Measurements from ENCODE around the gene RASAL1.

The RASAL1 gene

DNA sequence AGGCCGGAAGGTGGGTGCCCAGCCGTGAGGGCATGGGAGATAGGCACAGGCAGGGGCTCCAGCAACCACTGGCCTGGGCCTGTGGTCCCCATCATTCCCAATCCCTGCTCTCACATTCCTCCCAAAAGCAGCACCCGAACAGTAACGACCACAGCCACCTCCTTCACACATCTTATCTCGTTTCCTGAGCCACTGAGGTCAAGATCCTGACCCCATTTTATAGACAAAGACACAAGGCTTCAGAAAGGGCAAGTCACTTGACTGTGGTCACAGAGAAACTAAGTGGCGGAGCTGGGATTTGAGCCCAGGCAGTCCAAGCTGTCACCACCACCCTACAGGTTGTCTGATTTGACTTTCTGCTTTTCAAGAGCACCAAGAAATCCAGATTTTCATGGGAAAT lies 40.2 kb downstream of the RASAL1 start:
- no peak for DNase-seq (ENCODE audit: low spot score)

GRCh38 chr12:113094738-113095137 lies 40.8 kb downstream of the RASAL1 start:
- no peak for DNase-seq (ENCODE audit: low spot score)

GRCh38 chr12:113093409-113094101 lies 42.0 kb downstream of the RASAL1 start:
- DNase-seq (ENCODE audit: low spot score): no peak

DNA sequence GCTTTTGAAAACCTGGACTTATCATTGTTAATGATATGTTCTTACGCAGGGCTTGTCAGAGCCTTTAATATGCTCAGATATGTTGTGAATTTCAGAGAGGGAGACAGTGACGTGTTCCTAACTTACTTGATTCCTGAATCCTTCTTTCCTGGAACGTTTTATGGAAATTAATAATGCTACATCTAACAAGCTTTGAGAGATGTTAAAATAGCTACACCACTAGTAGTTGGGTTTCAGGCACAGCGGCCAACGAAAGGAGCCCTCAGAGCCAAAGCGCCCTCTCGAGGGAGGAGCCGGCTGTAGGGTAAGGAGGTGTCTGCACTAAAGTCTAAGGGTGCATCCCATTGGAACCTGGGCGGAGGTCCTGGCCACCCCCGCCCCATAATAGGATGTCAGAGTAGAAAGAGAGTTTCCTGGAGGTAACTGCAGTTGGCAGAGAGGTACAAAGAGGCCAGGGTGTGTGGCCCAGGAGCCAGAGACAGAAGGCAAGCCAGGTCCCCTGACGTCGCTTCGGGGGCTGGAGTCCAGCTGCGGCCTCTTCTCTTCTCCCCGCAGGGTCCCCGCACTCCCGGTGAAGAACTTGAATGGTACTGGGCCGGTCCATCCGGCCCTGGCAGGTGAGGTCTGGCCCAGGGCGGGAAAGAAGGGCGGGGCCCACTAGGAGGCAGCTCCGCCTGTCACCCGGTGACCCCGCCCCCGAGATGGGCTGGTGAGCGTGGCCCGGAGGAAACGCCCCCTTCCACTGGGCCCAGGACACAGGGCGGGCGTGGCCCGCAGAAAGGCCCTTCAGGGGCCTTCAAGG lies 42.8 kb downstream of the RASAL1 start:
- DNase-seq (ENCODE audit: low spot score): no peak

GRCh38 chr12:113091506-113091905 lies 44.1 kb downstream of the RASAL1 start:
- no peak for DNase-seq (ENCODE audit: low spot score)

DNA sequence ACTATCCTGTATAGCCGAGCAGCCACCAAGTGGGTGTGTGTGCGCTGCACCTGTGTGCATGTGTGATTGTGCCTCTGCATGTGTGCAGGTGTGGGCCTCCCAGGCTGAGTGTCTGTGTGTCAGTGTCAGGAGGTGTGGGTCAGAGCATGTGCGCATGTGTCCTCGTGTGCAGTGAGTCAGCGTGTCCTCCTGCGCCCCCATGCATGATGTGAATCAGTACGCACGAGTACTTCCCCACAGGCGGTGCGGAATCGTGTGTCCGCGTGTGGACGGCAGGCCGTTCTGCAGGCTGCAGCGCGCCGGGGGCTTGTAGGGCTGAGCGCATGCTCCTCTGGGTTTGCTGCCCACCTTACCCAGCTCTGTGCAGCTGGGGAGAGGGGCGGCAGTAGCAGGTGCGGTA lies 44.8 kb downstream of the RASAL1 start:
- DNase-seq (ENCODE audit: low spot score): no peak

DNA sequence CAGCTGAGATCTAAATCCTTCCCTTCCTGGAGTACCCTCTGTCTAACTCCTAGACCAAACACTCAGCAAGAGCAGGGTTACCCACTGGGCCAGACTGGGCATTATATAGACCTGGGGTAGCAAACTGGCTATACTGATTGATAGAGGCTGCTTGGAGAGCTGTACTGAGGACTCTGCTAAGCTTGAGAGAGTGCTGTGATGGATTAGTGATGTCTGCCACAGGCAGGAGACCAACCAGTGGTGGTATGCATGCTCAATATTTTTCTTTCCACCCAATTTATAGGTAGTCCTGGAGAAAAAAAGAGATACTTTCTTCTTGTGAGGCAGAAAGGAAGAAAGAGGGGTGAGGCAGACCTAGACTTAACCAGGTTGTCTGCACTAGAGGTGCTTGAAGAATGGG lies 45.7 kb downstream of the RASAL1 start:
- DNase-seq (ENCODE audit: low spot score): no peak

GRCh38 chr12:113088971-113089756 lies 46.4 kb downstream of the RASAL1 start:
- no peak for DNase-seq (ENCODE audit: low spot score)

DNA sequence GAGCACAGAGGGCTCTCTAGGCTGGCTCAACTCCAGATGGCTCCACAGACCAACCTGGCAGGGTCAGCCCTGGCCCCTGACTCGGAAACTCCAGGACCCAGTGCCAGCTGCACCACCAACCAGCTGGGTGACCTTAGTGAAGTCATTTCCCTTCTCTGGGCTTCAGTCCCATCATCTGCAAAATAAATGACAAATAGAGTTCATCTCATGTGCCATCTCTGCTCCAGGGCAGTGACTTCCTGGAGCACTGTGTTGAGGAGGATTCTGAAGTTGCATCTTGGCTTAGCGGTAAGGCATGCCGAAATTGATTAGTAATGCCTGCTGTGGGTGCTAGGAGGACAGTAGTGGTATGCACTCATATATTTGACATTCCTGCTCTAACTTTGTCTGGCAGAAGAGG lies 47.5 kb downstream of the RASAL1 start:
- no peak for DNase-seq (ENCODE audit: low spot score)

DNA sequence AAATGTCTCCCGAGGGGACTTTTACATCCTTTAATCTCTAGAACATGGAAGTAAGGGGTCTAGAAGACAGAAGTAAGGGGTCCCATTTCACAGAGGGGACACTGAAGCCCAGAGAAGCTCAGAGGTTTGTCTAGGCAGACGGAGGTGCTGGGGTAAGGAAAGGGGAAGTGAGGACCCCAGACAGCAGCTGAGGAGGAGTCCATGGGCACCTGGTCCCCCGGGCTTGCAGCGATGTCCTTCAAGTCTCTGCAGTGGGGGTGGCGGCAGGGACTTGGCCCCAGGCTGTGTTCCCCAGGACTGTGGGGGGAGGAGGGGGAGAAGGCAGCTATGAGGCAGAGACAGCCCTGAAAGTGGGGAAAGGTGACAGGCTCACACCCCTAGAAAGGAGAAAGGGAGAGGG lies 48.4 kb downstream of the RASAL1 start:
- DNase-seq (ENCODE audit: low spot score): no peak

DNA sequence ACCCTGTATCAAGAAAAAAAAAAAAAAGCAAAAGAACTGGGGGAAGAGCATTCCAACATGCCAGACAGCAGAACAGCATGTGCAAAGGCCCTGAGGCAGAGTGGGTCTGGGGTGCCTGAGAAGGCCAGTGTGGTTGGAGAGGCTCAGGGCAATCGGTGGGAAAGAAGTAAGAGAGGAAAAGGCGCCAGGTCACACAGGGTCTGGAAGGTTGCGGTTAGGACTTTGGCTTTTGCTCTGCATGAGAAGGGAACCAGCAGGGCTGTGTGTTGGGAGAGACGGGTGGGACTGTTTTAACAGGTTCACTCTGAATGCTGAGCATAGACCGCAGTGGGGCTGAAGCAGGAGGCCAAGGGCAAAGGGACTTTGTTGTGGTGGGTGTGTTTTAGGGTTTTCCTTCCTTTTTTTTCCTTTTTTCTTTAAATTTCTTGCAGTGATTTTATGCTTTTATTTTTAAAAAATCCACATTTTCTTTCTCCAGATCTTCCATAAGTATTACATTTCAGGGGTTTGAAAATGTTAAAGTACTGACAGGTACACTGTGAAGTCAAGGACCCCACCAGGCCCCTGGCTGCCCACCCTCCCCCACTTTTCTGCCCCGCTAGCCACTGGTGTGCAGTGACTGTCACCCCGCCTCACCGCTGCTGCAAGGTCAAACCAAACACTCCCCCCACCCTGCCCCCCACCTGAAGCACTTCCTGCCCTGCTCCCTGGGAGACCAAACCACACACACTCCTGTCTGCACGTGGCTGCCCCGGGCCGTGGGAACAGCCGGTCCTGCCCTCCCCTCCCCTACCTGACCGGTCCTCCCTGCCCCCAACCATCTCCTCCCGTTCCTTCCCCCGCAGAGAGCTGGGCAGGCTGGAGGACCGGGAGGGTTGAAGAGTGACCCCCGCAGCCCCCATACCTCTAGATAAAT lies 49.1 kb downstream of the RASAL1 start:
- DNase-seq (ENCODE audit: low spot score): no peak

GRCh38 chr12:113083863-113084435 lies 51.6 kb downstream of the RASAL1 start:
- no peak for DNase-seq (ENCODE audit: low spot score)

GRCh38 chr12:113082486-113083148 lies 52.9 kb downstream of the RASAL1 start:
- DNase-seq (ENCODE audit: low spot score): no peak

- no peak for DNase-seq (ENCODE audit: low spot score)
Measured at GRCh38 chr12:113081873-113082272, 53.7 kb downstream of the RASAL1 start.

DNA sequence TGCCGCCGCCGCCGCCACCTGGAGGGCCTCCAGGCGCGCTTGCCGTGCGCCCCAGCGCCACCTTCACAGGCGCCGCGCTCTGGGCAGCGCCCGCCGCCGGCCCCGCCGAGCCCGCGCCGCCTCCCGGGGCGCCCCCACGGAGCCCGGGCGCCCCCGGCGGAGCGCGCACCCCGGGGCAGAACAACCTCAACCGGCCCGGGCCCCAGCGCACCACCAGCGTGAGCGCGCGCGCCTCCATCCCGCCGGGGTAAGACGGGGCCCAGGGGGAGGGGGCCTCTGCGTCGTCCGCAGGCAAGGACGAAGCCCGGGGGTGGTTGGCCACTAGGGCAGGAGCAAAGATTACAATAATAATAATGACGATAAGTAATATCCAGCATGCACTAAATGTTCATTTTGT lies 57.7 kb downstream of the RASAL1 start:
- DNase-seq (ENCODE audit: low spot score): no peak

DNA sequence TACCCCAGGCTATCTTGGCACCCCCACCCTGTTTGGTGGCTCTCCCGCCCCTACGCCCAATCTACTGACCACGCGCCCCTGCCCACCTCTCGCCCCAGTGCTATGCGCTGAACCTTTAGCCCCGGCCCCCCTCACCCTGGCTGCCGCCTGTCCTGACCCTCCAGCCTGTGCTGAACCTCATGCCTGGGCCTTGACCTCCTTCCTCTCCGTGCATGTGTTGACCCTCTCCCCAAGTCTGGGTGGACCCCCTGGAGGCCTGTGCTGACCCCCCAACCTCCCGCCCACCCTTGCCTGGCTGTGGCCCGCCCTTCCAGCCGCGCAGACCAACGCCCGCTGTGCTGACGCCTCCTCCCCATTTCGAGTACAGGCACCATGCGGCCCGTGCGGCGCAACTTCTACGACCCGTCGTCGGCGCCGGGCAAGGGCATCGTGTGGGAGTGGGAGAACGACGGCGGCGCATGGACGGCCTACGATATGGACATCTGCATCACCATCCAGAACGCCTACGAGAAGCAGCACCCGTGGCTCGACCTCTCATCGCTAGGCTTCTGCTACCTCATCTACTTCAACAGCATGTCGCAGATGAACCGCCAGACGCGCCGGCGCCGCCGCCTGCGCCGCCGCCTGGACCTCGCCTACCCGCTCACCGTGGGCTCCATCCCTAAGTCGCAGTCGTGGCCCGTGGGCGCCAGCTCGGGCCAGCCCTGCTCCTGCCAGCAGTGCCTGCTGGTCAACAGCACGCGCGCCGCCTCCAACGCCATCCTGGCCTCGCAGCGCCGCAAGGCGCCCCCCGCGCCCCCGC lies 58.3 kb downstream of the RASAL1 start:
- no peak for DNase-seq (ENCODE audit: low spot score)

DNA sequence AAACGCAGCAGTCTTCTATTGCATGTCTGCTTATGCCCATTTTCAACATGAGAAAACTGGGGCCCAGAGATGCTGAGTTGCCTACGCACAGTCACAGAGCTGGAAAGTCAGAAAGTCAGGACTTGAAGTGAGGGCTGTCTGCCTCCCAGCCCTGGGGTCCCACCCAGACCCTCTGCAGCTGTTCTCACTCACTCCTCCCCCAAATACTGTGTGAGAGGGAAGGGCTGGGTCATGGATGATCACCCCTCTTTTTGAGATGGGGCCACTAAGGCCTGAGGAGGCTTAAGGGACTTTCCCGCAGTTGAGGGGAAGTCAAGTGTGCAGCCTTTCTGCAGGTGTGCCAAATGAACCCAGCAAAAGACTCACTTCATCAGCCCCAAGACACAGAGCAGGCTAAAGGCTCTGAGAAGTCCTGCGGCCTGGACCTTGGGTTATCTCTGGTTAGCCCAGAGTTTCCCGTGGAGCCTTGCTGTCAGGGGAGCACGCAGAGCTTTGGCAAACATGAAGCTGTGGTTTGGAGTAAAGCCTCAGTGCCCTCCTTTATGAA lies 60.4 kb downstream of the RASAL1 start:
- DNase-seq (ENCODE audit: low spot score): no peak

GRCh38 chr12:113073586-113073985 lies 62.0 kb downstream of the RASAL1 start:
- DNase-seq (ENCODE audit: low spot score): no peak

DNA sequence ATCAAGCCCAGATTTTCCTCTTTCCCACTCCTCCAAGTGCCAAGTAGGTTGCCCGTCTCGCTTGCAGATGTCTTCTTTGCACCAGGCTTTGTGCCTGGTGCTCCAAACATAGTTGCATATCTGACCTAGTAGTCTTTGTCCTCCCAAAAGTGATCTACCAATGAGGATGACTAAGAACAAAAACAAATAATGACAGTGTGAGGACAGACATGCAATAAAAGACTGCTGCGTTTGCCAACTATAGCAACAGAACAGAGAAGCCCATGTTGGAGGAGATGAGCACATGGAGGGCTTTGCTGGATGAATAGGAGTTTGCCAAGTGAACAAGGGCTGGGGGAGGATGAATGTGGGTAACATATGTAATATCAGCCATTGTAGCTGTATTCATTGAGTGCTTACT lies 63.4 kb downstream of the RASAL1 start:
- no peak for DNase-seq (ENCODE audit: low spot score)

All from AG08396 (cell line).